OCI-LY7 (cell line): Measurements from ENCODE around the gene CYP2C19. TPM values are rescaled to one million over a fixed set of nuclear protein-coding genes. Genes with fewer than 3 reads are reported as not detected.

ENCODE experiments used
- BruUV-seq: library from RNA; stranded (reverse); fragments of 400-500 nt; replicated peaks from 2 replicates; lab custom pipeline; 2021; lab: Mats Ljungman, UMichigan
- CTCF ChIA-PET: fragments of 300-600 bp; sonication (Branson Sonifier 250); formaldehyde crosslinking; loops from one replicate; lab custom pipeline; 2022; ENCODE audit warnings: antibody characterized with exemption; ENCODE audit not compliant: unreplicated experiment; lab: Charles Lee
- POLR2A ChIA-PET: fragments of 300-600 bp; sonication (Branson Sonifier 250); formaldehyde crosslinking; loops from one replicate; lab custom pipeline; 2022; ENCODE audit warnings: antibody characterized with exemption; lab: Charles Lee
- DNase-seq: peaks from one replicate; pipeline ENCODE4 v3.0.0-alpha.2; 2015; ENCODE audit warnings: low spot score
- H2AFZ ChIP-seq: fragments of 200-600 bp; sonication (generic), shearing (Covaris generic); 2 replicates; pipeline ENCODE4 v1.6.1; 2014; ENCODE audit warnings: mild to moderate bottlenecking, antibody characterized with exemption, low read length, moderate library complexity
- H3K27ac ChIP-seq: fragments of 200-600 bp; sonication (generic); 2 replicates; pipeline ENCODE4 v1.5.1; 2014; ENCODE audit warnings: mixed run types, low read depth, mild to moderate bottlenecking, moderate library complexity, low read length, inconsistent platforms; ENCODE audit not compliant: poor library complexity, severe bottlenecking
- H3K36me3 ChIP-seq: fragments of 200-600 bp; sonication (generic); 2 replicates; pipeline ENCODE4 v1.6.1; 2014; ENCODE audit warnings: mild to moderate bottlenecking, antibody characterized with exemption, low read length, moderate library complexity, mixed read lengths; ENCODE audit not compliant: insufficient read depth
- H3K4me1 ChIP-seq: fragments of 200-600 bp; sonication (generic); 2 replicates; pipeline ENCODE4 v1.5.1; 2014; ENCODE audit warnings: mild to moderate bottlenecking, low read length; ENCODE audit not compliant: insufficient read depth, poor library complexity, severe bottlenecking
- H3K4me2 ChIP-seq: fragments of 200-600 bp; sonication (generic); 2 replicates; pipeline ENCODE4 v1.6.1; 2014; ENCODE audit warnings: mild to moderate bottlenecking, low read length
- H3K4me3 ChIP-seq: fragments of 200-600 bp; sonication (generic); 2 replicates; pipeline ENCODE4 v1.5.1; 2014; ENCODE audit warnings: mild to moderate bottlenecking, low read depth, low read length; ENCODE audit not compliant: poor library complexity, severe bottlenecking
- H3K79me2 ChIP-seq: fragments of 200-600 bp; sonication (generic); 2 replicates; pipeline ENCODE4 v1.6.1; 2016; ENCODE audit warnings: low read depth, mild to moderate bottlenecking, low read length, moderate library complexity, mixed read lengths; ENCODE audit not compliant: insufficient read depth
- H3K9me2 ChIP-seq: fragments of 200-600 bp; sonication (generic); 2 replicates; pipeline ENCODE4 v1.6.1; 2016; ENCODE audit warnings: mild to moderate bottlenecking, low read length, mixed read lengths; ENCODE audit not compliant: insufficient read depth
- H3K9me3 ChIP-seq: fragments of 200-600 bp; sonication (generic); 2 replicates; pipeline ENCODE4 v1.6.1; 2014; ENCODE audit warnings: mild to moderate bottlenecking, mixed run types, low read length, mixed read lengths
- H4K20me1 ChIP-seq: fragments of 200-600 bp; sonication (generic); 2 replicates; pipeline ENCODE4 v1.6.1; 2014; ENCODE audit warnings: mild to moderate bottlenecking, antibody characterized with exemption, low read length, moderate library complexity, mixed read lengths; ENCODE audit not compliant: insufficient read depth
- CTCF ChIP-seq: fragments of 200-600 bp; sonication (generic); conservative IDR thresholded peaks from 2 replicates; pipeline ENCODE4 v1.5.1; 2014; ENCODE audit warnings: mild to moderate bottlenecking, antibody characterized with exemption, low read length, moderate library complexity, mixed read lengths
- EZH2phosphoT487 ChIP-seq: fragments of 200-600 bp; sonication (generic); IDR thresholded peaks from 2 replicates; pipeline ENCODE4 v1.6.1; 2018; ENCODE audit warnings: low read depth, borderline replicate concordance, mild to moderate bottlenecking, mixed run types, antibody characterized with exemption, low read length, moderate library complexity, mixed read lengths
- intact Hi-C: fragments of 100-400 bp; cut with micrococcal nuclease; formaldehyde crosslinking; loops from one replicate; pipeline ENCODE4 v1.10.0; 2022; ENCODE audit not compliant: unreplicated experiment
- total RNA-seq, 2 experiments: library from RNA; depleted of rRNA in 1 of 2; stranded (reverse); fragments of >200 nt in 1 of 2; shearing (Covaris generic) in 1 of 2; gene quantifications; 2 replicates each; pipeline ENCODE4 v1.2.3, GENCODE V29; 2014 to 2022

The CYP2C19 gene
- total RNA-seq, 2 experiments from 2014 or later: not detected

- Histone ChIP-seq H3K27ac (no peak overlapping the region), H2AFZ (no peak overlapping the region), H3K9me2 (no peaks in the 10 kb centered on the region), H3K79me2 (no peaks in the 10 kb centered on the region), H3K4me2 (no peak overlapping the region), H4K20me1 (no peaks in the 10 kb centered on the region), H3K4me1 (no peaks in the 10 kb centered on the region), H3K9me3 (no peaks in the 10 kb centered on the region), H3K36me3 (no peaks in the 10 kb centered on the region), H3K4me3 (no peak overlapping the region)
- ChIA-PET CTCF (no interaction called here), POLR2A (no interaction called here)
- no peak for DNase-seq
- TF ChIP-seq CTCF: no peak
- BruUV-seq: no TSS peak
- intact Hi-C loops: no loop called here
Measured at GRCh38 chr10:94852438-94852837, 90.0 kb downstream of the CYP2C19 start.

DNA sequence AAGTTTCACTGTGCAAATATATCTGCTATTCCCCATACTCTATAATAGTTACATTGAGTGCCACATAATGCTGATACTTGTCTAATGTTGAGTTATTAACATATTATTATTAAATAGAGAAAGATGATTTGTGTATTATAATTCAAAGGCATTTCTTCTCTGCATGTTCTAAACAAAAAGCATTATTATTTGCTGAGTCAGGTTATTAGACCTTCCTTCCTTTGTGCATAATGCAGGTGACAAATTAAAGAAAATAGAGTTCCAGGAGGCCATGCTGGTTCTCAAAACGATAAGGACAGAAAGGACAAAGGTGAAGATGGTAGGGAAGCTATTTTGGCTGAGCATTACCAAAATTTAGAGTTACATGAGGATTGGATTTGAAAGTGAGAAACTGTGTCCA, 90.6 kb downstream of the CYP2C19 start:
- Histone ChIP-seq H3K4me3 (no peak overlapping the region), H3K9me2 (no peaks in the 10 kb centered on the region), H3K79me2 (no peaks in the 10 kb centered on the region), H2AFZ (no peak overlapping the region), H3K9me3 (no peaks in the 10 kb centered on the region), H3K4me1 (no peaks in the 10 kb centered on the region), H3K27ac (no peak overlapping the region), H3K4me2 (no peak overlapping the region), H4K20me1 (no peaks in the 10 kb centered on the region), H3K36me3 (no peaks in the 10 kb centered on the region)
- BruUV-seq: no TSS peak
- no peak for DNase-seq
- TF ChIP-seq EZH2phosphoT487 (no peak), CTCF (no peak)
- POLR2A ChIA-PET: interaction anchor here (0.6 kb wide), 1 partner anchor 31 kb away, joined by 4 read pairs; no protein-coding TSS in a partner anchor
- intact Hi-C loops: no loop called here
- CTCF ChIA-PET: no interaction called here

DNA sequence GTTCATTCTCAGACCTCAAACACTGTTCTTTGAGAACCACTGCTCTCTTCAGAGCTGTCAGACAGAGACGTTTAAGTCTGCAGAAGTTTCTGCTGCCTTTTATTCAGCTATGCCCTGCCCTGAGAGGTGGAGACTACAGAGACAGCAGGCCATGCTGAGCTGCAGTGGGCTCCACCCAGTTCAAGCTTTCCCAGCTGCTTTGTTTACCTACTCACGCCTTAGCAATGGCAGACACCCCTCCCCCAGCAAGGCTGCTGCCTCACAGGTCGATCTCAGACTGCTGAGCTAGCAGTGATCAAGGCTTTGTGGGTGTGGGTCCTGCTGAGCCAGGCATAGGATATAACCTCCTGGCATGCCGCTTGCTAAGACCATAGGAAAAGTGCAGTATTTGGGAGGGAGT, 95.5 kb downstream of the CYP2C19 start:
- Histone ChIP-seq H3K4me1 (no peaks in the 10 kb centered on the region), H3K79me2 (no peaks in the 10 kb centered on the region), H4K20me1 (no peaks in the 10 kb centered on the region), H3K27ac (no peak overlapping the region), H3K4me2 (no peak overlapping the region), H2AFZ (no peak overlapping the region), H3K9me2 (no peaks in the 10 kb centered on the region), H3K36me3 (no peaks in the 10 kb centered on the region), H3K4me3 (no peak overlapping the region), H3K9me3 (no peaks in the 10 kb centered on the region)
- intact Hi-C loops: no loop called here
- ChIA-PET POLR2A (no interaction called here), CTCF (no interaction called here)
- no peak for DNase-seq
- TF ChIP-seq EZH2phosphoT487 (no peak), CTCF (no peak)
- no TSS peak for BruUV-seq
